Right ventricle myocardium inferior (tissue), 1 donor: Measurements from ENCODE around the gene MED12. TPM values are rescaled to one million over a fixed set of nuclear protein-coding genes. Genes with fewer than 3 reads are reported as not detected.

Experiments
- ATAC-seq: fragments of 200-7000 bp; cut with Tn5 transposase; one replicate; pipeline ENCODE4 v1.9.1; 2020; ENCODE audit warnings: mild to moderate bottlenecking, moderate library complexity
- DNase-seq: peaks from one replicate; pipeline ENCODE4 v3.0.0; 2021; ENCODE audit errors: missing footprints
- intact Hi-C: fragments of 100-400 bp; cut with DNase I; formaldehyde crosslinking; loops from one replicate; pipeline ENCODE4 v1.11.0; 2022
- long read RNA-seq: library from polyadenylated mRNA; unstranded; transcript quantifications from one replicate; pipeline ENCODE4 v2.0.0, GENCODE V29; 2021
- total RNA-seq: library from RNA; stranded (reverse); fragmentation: NEBNext Ultra II Directional; extraction: Animal tissue kit (Norgen Biotek cat#: 25700); gene quantifications from one replicate; pipeline ENCODE4 v1.2.1, GENCODE V29; 2021
- donor health status: DM: no; HTN: yes; CAD: no; lungs with severe emphysema.

Gene MED12
- 19.4 TPM for total RNA-seq
- long read RNA-seq, full-length matches to known transcripts, result 1 of 5 reads
- long read RNA-seq, partial matches to known transcripts, result 1 of 5 reads
- long read RNA-seq, other reads (novel, unspliced or antisense), result 3 of 5 reads

- intact Hi-C loops, result no loop called here
- ATAC-seq (peak; percentile 99), DNase-seq (peak; percentile 88)
These were observed at the start of gene MED12 for GRCh38 chrX:71118032-71118984. TSS of gene MED12 (plus strand) at chrX:71118596. CDS start at chrX:71118755, 159 bp downstream.

GRCh38 chrX:71070531-71070930, 47.9 kb upstream of the MED12 start:
- ATAC-seq, result no peak
- DNase-seq, result no peak
- intact Hi-C loops, result no loop called here

- intact Hi-C loops, result no loop called here
- ATAC-seq (no peak), DNase-seq (no peak)
These were observed 36.9 kb upstream of the MED12 start for GRCh38 chrX:71081330-71082123.

GRCh38 chrX:71082124-71082647, 36.2 kb upstream of the MED12 start:
- intact Hi-C loops, result no loop called here
- DNase-seq (no peak), ATAC-seq (no peak)

- intact Hi-C loops, result no loop called here
- DNase-seq (no peak), ATAC-seq (no peak)
These were observed 35.6 kb upstream of the MED12 start for GRCh38 chrX:71082822-71083221.

GRCh38 chrX:71085900-71086299, 32.5 kb upstream of the MED12 start:
- intact Hi-C loops, result no loop called here
- no peak for ATAC-seq
- DNase-seq, result no peak

- intact Hi-C loops, result no loop called here
These were observed 27.1 kb upstream of the MED12 start for GRCh38 chrX:71091263-71091662.

GRCh38 chrX:71095033-71095432, 23.4 kb upstream of the MED12 start:
- intact Hi-C loops, result loop anchor here (2.0 kb wide), 1 partner anchor 26 kb away; the partner anchor contains the start of gene SNX12
- ATAC-seq (no peak), DNase-seq (no peak)

More at GRCh38 chrX:71091263-71091662, 27.1 kb upstream of the MED12 start:
- ATAC-seq, result no peak
- no peak for DNase-seq

- intact Hi-C loops, result loop anchor here (2.0 kb wide), 1 partner anchor 27 kb away; the partner anchor contains the start of gene SNX12
- DNase-seq (peak; percentile 95), ATAC-seq (peak; percentile 96)
These were observed 22.8 kb upstream of the MED12 start, which contains the start of gene FOXO4 for GRCh38 chrX:71095555-71095980. TSS of gene FOXO4 (plus strand) at chrX:71095851. CDS start at chrX:71096529, 678 bp downstream.

GRCh38 chrX:71095981-71096759, 22.2 kb upstream of the MED12 start:
- ATAC-seq, result peak; percentile 81
- no peak for DNase-seq
- intact Hi-C loops, result loop anchor here (2.0 kb wide), 2 partner anchors 27 to 83 kb away; partner anchors contain the start of gene SNX12

GRCh38 chrX:71096760-71097032, 21.7 kb upstream of the MED12 start:
- intact Hi-C loops, result loop anchor here (2.0 kb wide), 1 partner anchor 82 kb away; no protein-coding TSS in a partner anchor
- ATAC-seq, result no peak
- DNase-seq, result no peak

GRCh38 chrX:71098302-71098701, 20.1 kb upstream of the MED12 start:
- DNase-seq (peak; percentile 71), ATAC-seq (no peak)
- intact Hi-C loops, result no loop called here

- intact Hi-C loops, result no loop called here
- ATAC-seq (no peak), DNase-seq (no peak)
These were observed 19.4 kb upstream of the MED12 start for GRCh38 chrX:71098951-71099506.

GRCh38 chrX:71099736-71100135, 18.7 kb upstream of the MED12 start:
- no peak for DNase-seq
- intact Hi-C loops, result no loop called here

GRCh38 chrX:71100581-71101505, 17.6 kb upstream of the MED12 start:
- ATAC-seq (no peak), DNase-seq (no peak)
- intact Hi-C loops, result no loop called here

More at GRCh38 chrX:71099736-71100135, 18.7 kb upstream of the MED12 start:
- ATAC-seq, result no peak

- ATAC-seq, result no peak
- intact Hi-C loops, result no loop called here
- DNase-seq, result no peak
These were observed 16.1 kb upstream of the MED12 start for GRCh38 chrX:71102292-71102691.
